Posterior vena cava (tissue), 2 donors: ENCODE data around the gene PXMP2. TPM values are rescaled to one million over a fixed set of nuclear protein-coding genes. Genes with fewer than 3 reads are reported as not detected.
"Not testable (repeated sequence)": the region's sequence is repeated elsewhere in the genome, so short reads cannot be mapped to it uniquely, and the experiment has no call there.

ENCODE experiments used
- DNase-seq: peaks from one replicate; pipeline ENCODE4 v3.0.0-alpha.2; 2020; ENCODE audit warnings: low spot score
- intact Hi-C, 2 donors: fragments of 100-400 bp; cut with DNase I; formaldehyde crosslinking; loops; one replicate each; pipeline versions ENCODE4 v1.14.1 to v1.14.2; 2022 to 2023
- total RNA-seq, 2 donors: library from RNA; stranded (reverse); fragmentation: NEBNext Ultra II Directional; extraction: Animal tissue kit (Norgen Biotek cat#: 25700); gene quantifications; one replicate each; pipeline ENCODE4 v1.2.1, GENCODE V29; 2021
- donor health status: DM: yes; HTN: yes; CAD: no.
- donor health status: DM: yes; HTN: yes; CAD: no.

PXMP2 gene
- total RNA-seq, 2 donors from 2014 or later, result 7.1 to 9.5 TPM

GRCh38 chr12:132736913-132737312 is 49.5 kb downstream of the PXMP2 start:
- intact Hi-C loops, result no loop called here

GRCh38 chr12:132739600-132740312 is 52.4 kb downstream of the PXMP2 start:
- no peak for DNase-seq

More at GRCh38 chr12:132736913-132737312, 49.5 kb downstream of the PXMP2 start:
- DNase-seq, result no peak

GRCh38 chr12:132740313-132740646 is 52.9 kb downstream of the PXMP2 start:
- intact Hi-C loops, result no loop called here

More at GRCh38 chr12:132739600-132740312, 52.4 kb downstream of the PXMP2 start:
- intact Hi-C loops, result no loop called here

GRCh38 chr12:132740652-132741051 is 53.3 kb downstream of the PXMP2 start:
- DNase-seq, result no peak
- intact Hi-C loops, result no loop called here

More at GRCh38 chr12:132740313-132740646, 52.9 kb downstream of the PXMP2 start:
- DNase-seq, result no peak

- intact Hi-C loops, result no loop called here
- DNase-seq, result no peak
Measured at GRCh38 chr12:132741620-132742019, 54.2 kb downstream of the PXMP2 start.

GRCh38 chr12:132743831-132744230 is 56.4 kb downstream of the PXMP2 start:
- DNase-seq, result no peak
- intact Hi-C loops, result no loop called here

- no peak for DNase-seq
- intact Hi-C loops, result no loop called here
Measured at GRCh38 chr12:132746613-132747012, 59.2 kb downstream of the PXMP2 start.

- intact Hi-C loops, result no loop called here
- no peak for DNase-seq
Measured at GRCh38 chr12:132747395-132747794, 60.0 kb downstream of the PXMP2 start.

GRCh38 chr12:132747896-132748295 is 60.5 kb downstream of the PXMP2 start:
- intact Hi-C loops, result no loop called here
- no peak for DNase-seq

- intact Hi-C loops, result no loop called here
- no peak for DNase-seq
Measured at GRCh38 chr12:132748319-132748718, 60.9 kb downstream of the PXMP2 start.

- DNase-seq, intact Hi-C loops: not testable (repeated sequence)
Measured at GRCh38 chr12:132753670-132754069, 66.3 kb downstream of the PXMP2 start.

GRCh38 chr12:132754160-132754932 is 67.0 kb downstream of the PXMP2 start:
- DNase-seq, result no peak
- intact Hi-C loops, result no loop called here

Other genes starting within 250 kb of the PXMP2 start
- 10 to 100 TPM; 34.0 to 35.8 TPM for gene FBRSL1, start 197.4 kb upstream of the PXMP2 start, total RNA-seq
- gene LRCOL1, start 77.0 kb upstream of the PXMP2 start, total RNA-seq, result under 1 TPM; 0.62 to 0.65 TPM
- gene P2RX2, start 68.8 kb upstream of the PXMP2 start, total RNA-seq, result not detected
- 10 to 100 TPM; 16.6 to 21.2 TPM for gene POLE, start 245 bp upstream of the PXMP2 start, total RNA-seq
- gene PGAM5, start 23.3 kb downstream of the PXMP2 start, total RNA-seq, result 10 to 100 TPM; 20.0 to 24.2 TPM
- 10 to 100 TPM; 36.6 to 43.5 TPM for gene ANKLE2, start 74.2 kb downstream of the PXMP2 start, total RNA-seq
- 100 to 1,000 TPM in 1 of 2 donors, 10 to 100 TPM in 1; 66.6 to 102 TPM for gene GOLGA3, start 141.3 kb downstream of the PXMP2 start, total RNA-seq
- 10 to 100 TPM; 36.9 to 38.5 TPM for gene CHFR, start 200.0 kb downstream of the PXMP2 start, total RNA-seq